HG03442 (cell line): ENCODE data around the gene LDB2.

Experiments used
- ATAC-seq: cut with Tn5 transposase; IDR thresholded peaks from one replicate; pipeline ENCODE4 v1.9.1; 2021; ENCODE audit warnings: mild to moderate bottlenecking, moderate library complexity; ENCODE audit not compliant: unreplicated experiment

Gene LDB2

GRCh38 chr4:16516796-16517439 is 381.5 kb downstream of the LDB2 start:
- ATAC-seq: no peak

- no peak for ATAC-seq
Measured at GRCh38 chr4:16513876-16514275, 384.6 kb downstream of the LDB2 start.

- no peak for ATAC-seq
Measured at GRCh38 chr4:16508968-16509367, 389.5 kb downstream of the LDB2 start.

- no peak for ATAC-seq
Measured at GRCh38 chr4:16505726-16506125, 392.7 kb downstream of the LDB2 start.

GRCh38 chr4:16505267-16505666 is 393.2 kb downstream of the LDB2 start:
- no peak for ATAC-seq

GRCh38 chr4:16503421-16504100 is 394.9 kb downstream of the LDB2 start:
- no peak for ATAC-seq

GRCh38 chr4:16498978-16499377 is 399.5 kb downstream of the LDB2 start:
- no peak for ATAC-seq

GRCh38 chr4:16496501-16496900 is 401.9 kb downstream of the LDB2 start:
- ATAC-seq: no peak

GRCh38 chr4:16492872-16493271 is 405.6 kb downstream of the LDB2 start:
- ATAC-seq: no peak

- no peak for ATAC-seq
Measured at GRCh38 chr4:16489226-16489625, 409.2 kb downstream of the LDB2 start.

- no peak for ATAC-seq
Measured at GRCh38 chr4:16488084-16488483, 410.4 kb downstream of the LDB2 start.

- no peak for ATAC-seq
Measured at GRCh38 chr4:16484711-16485110, 413.7 kb downstream of the LDB2 start.

- no peak for ATAC-seq
Measured at GRCh38 chr4:16483540-16483939, 414.9 kb downstream of the LDB2 start.

GRCh38 chr4:16480011-16480410 is 418.4 kb downstream of the LDB2 start:
- ATAC-seq: no peak

- no peak for ATAC-seq
Measured at GRCh38 chr4:16472537-16472936, 425.9 kb downstream of the LDB2 start.

- ATAC-seq: no peak
Measured at GRCh38 chr4:16467061-16467460, 431.4 kb downstream of the LDB2 start.

GRCh38 chr4:16466581-16466980 is 431.9 kb downstream of the LDB2 start:
- no peak for ATAC-seq

GRCh38 chr4:16464651-16465050 is 433.8 kb downstream of the LDB2 start:
- no peak for ATAC-seq

GRCh38 chr4:16462656-16463055 is 435.8 kb downstream of the LDB2 start:
- no peak for ATAC-seq

GRCh38 chr4:16461362-16461761 is 437.1 kb downstream of the LDB2 start:
- ATAC-seq: no peak

GRCh38 chr4:16457944-16458343 is 440.5 kb downstream of the LDB2 start:
- ATAC-seq: no peak
